ENCODE results near the gene PLOD3.

GRCh38 chr7:101210143-101210542, 7.2 kb downstream of the PLOD3 start:
- TF ChIP-seq JUN (IDR thresholded peaks at IDR 0.05; ENCODE audit: borderline replicate concordance, insufficient read depth, insufficient read length, low read depth) = no peak
- no peak for TF ChIP-seq EZH2 (IDR thresholded peaks at IDR 0.05; ENCODE audit: borderline replicate concordance, low read depth, low read length, severe bottlenecking)
- TF ChIP-seq CTCF (IDR thresholded peaks at IDR 0.05; ENCODE audit: extremely low read depth in 1 of 2, insufficient read depth in 1 of 2, low read depth in 1 of 2, low read length in 2 of 2) = no peak
- no peak for TF ChIP-seq POLR2AphosphoS5 (IDR thresholded peaks at IDR 0.05; ENCODE audit: insufficient read depth, low read depth, low read length)
- TF ChIP-seq FOS (IDR thresholded peaks at IDR 0.05; ENCODE audit: borderline replicate concordance, insufficient read depth, low read length) = no peak
- TF ChIP-seq POLR2A (IDR thresholded peaks at IDR 0.05; ENCODE audit: low read depth, low read length) = no peak
- TF ChIP-seq MAX (IDR thresholded peaks at IDR 0.05; ENCODE audit: insufficient read depth, insufficient read length) = no peak
- TF ChIP-seq MYC (IDR thresholded peaks at IDR 0.05; ENCODE audit: low read depth, low read length) = no peak
